ENCODE results near the gene LPP. TPM values are rescaled to one million over a fixed set of nuclear protein-coding genes. Genes with fewer than 3 reads are reported as not detected.

LPP gene
- total RNA-seq, 3 donors from 2014 or later (not counting 1 experiment from before 2014, with no cell fraction given), result 137 to 163 (median 149) TPM

DNA sequence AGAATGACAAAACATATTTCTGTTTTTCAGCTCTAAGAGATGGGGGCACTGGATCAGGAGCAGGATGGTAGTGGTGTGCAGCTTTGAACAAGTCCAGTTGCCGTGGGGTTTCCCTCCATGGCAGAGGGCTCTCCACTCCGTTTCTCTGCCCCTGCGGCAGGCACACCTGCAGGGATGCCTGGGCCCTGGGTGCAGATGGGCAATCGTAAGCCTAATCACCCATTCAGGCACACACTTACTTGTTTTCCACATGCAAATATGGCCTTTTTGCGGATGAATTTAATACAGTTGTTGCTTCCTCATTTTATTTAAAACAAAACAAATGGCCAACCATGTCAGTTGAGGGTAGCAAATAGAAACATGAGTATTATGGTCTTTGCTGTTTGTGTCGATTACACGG lies 85.1 kb downstream of the LPP start:
- Histone ChIP-seq H3K4me1 (ENCODE audit: control insufficient read depth, insufficient read depth, low read length) (no peaks in the 10 kb centered on the region), H3K36me3 (ENCODE audit: control insufficient read depth, insufficient read depth, low read length) (peaks cover 2% of the 10 kb centered on the region), H3K9me3 (ENCODE audit: control insufficient read depth, insufficient read depth, low read length) (no peaks in the 10 kb centered on the region), H3K27me3 (ENCODE audit: control insufficient read depth, insufficient read depth, low read length) (no peaks in the 10 kb centered on the region), H3K4me3 (ENCODE audit: low read length) (no peak overlapping the region), H3K27ac (ENCODE audit: low read length) (no peak overlapping the region)
- H3K9me3 Mint-ChIP-seq, result no peaks in the 10 kb centered on the region
- no peaks in the 10 kb centered on the region for H3K27me3 Mint-ChIP-seq (ENCODE audit: low read depth in 2 of 2)
- H3K36me3 Mint-ChIP-seq, result no peaks in the 10 kb centered on the region
- ATAC-seq, result no peak
- DNase-seq, result no peak
- no peak overlapping the region for H3K27ac Mint-ChIP-seq
- no peak overlapping the region for H3K4me3 Mint-ChIP-seq
- intact Hi-C loops (cut with micrococcal nuclease), result no loop called here
- WGBS (ENCODE audit: insufficient coverage), result 74% methylated on average over 7 of the region's 7 CpGs
- TF ChIP-seq CTCF (IDR thresholded peaks at IDR 0.05), result no peak
- H3K4me1 Mint-ChIP-seq, result peaks cover 35 to 43% of the 10 kb centered on the region in 2 donors

- Mint-ChIP-seq H3K4me3 (no peak overlapping the region), H3K27ac (peak overlapping the region; percentile 37 to 55), H3K27me3 (ENCODE audit: low read depth in 2 of 2) (no peaks in the 10 kb centered on the region), H3K4me1 (peaks cover 36 to 43% of the 10 kb centered on the region in 2 donors), H3K9me3 (no peaks in the 10 kb centered on the region), H3K36me3 (no peaks in the 10 kb centered on the region)
- no peak for ATAC-seq
- no peaks in the 10 kb centered on the region for H3K4me1 ChIP-seq (ENCODE audit: control insufficient read depth, insufficient read depth, low read length)
- DNase-seq, result no peak
- H3K27me3 ChIP-seq (ENCODE audit: control insufficient read depth, insufficient read depth, low read length), result no peaks in the 10 kb centered on the region
- H3K4me3 ChIP-seq (ENCODE audit: low read length), result no peak overlapping the region
- H3K27ac ChIP-seq (ENCODE audit: low read length), result no peak overlapping the region
- 100% methylated on average over 1 of the region's 1 CpG for WGBS (ENCODE audit: insufficient coverage)
- peaks cover 2% of the 10 kb centered on the region for H3K36me3 ChIP-seq (ENCODE audit: control insufficient read depth, insufficient read depth, low read length)
- H3K9me3 ChIP-seq (ENCODE audit: control insufficient read depth, insufficient read depth, low read length), result no peaks in the 10 kb centered on the region
- intact Hi-C loops (cut with micrococcal nuclease), result no loop called here
- no peak for TF ChIP-seq CTCF (IDR thresholded peaks at IDR 0.05)
Measured at GRCh38 chr3:188239577-188239976, 85.6 kb downstream of the LPP start.

- no peaks in the 10 kb centered on the region for H3K9me3 Mint-ChIP-seq
- Histone ChIP-seq H3K27ac (ENCODE audit: low read length) (no peak overlapping the region), H3K4me3 (ENCODE audit: low read length) (no peak overlapping the region), H3K27me3 (ENCODE audit: control insufficient read depth, insufficient read depth, low read length) (no peaks in the 10 kb centered on the region), H3K4me1 (ENCODE audit: control insufficient read depth, insufficient read depth, low read length) (no peaks in the 10 kb centered on the region), H3K36me3 (ENCODE audit: control insufficient read depth, insufficient read depth, low read length) (peaks cover 2% of the 10 kb centered on the region), H3K9me3 (ENCODE audit: control insufficient read depth, insufficient read depth, low read length) (no peaks in the 10 kb centered on the region)
- intact Hi-C loops (cut with micrococcal nuclease), result no loop called here
- H3K27me3 Mint-ChIP-seq (ENCODE audit: low read depth in 2 of 2), result no peaks in the 10 kb centered on the region
- 95% methylated on average over 5 of the region's 7 CpGs for WGBS (ENCODE audit: insufficient coverage)
- no peak for TF ChIP-seq CTCF (IDR thresholded peaks at IDR 0.05)
- ATAC-seq, result no peak
- H3K4me3 Mint-ChIP-seq, result no peak overlapping the region
- no peaks in the 10 kb centered on the region for H3K36me3 Mint-ChIP-seq
- H3K4me1 Mint-ChIP-seq, result peaks cover 36 to 43% of the 10 kb centered on the region in 2 donors
- H3K27ac Mint-ChIP-seq, result peak overlapping the region; percentile 37 to 55
- DNase-seq, result no peak
Measured at GRCh38 chr3:188240189-188240981, 86.4 kb downstream of the LPP start.

GRCh38 chr3:188241072-188241471 lies 87.1 kb downstream of the LPP start:
- peaks cover 2% of the 10 kb centered on the region for H3K36me3 ChIP-seq (ENCODE audit: control insufficient read depth, insufficient read depth, low read length)
- intact Hi-C loops (cut with micrococcal nuclease), result no loop called here
- H3K27ac ChIP-seq (ENCODE audit: low read length), result no peak overlapping the region
- Mint-ChIP-seq H3K4me1 (peaks cover 42 to 49% of the 10 kb centered on the region in 2 donors), H3K9me3 (no peaks in the 10 kb centered on the region), H3K27ac (no peak overlapping the region), H3K4me3 (no peak overlapping the region), H3K27me3 (ENCODE audit: low read depth in 2 of 2) (no peaks in the 10 kb centered on the region), H3K36me3 (no peaks in the 10 kb centered on the region)
- 87% methylated on average over 5 of the region's 7 CpGs for WGBS (ENCODE audit: insufficient coverage)
- TF ChIP-seq CTCF (IDR thresholded peaks at IDR 0.05), result no peak
- ATAC-seq, result no peak
- no peaks in the 10 kb centered on the region for H3K9me3 ChIP-seq (ENCODE audit: control insufficient read depth, insufficient read depth, low read length)
- H3K27me3 ChIP-seq (ENCODE audit: control insufficient read depth, insufficient read depth, low read length), result no peaks in the 10 kb centered on the region
- DNase-seq, result no peak
- no peaks in the 10 kb centered on the region for H3K4me1 ChIP-seq (ENCODE audit: control insufficient read depth, insufficient read depth, low read length)
- H3K4me3 ChIP-seq (ENCODE audit: low read length), result no peak overlapping the region
